HEK293 (cell line): ENCODE measurements around the gene CNNM1.

Experiments
- CTCF ChIA-PET: fragments of 350-600 bp; formaldehyde crosslinking; extraction: SDS; loops from one replicate; lab custom pipeline; 2021; ENCODE audit warnings: antibody characterized with exemption; lab: Yijun Ruan, JAX
- POLR2A ChIA-PET: fragments of 300-600 bp; formaldehyde crosslinking; extraction: SDS; loops from one replicate; lab custom pipeline; 2020; ENCODE audit warnings: antibody characterized with exemption, inconsistent platforms; lab: Yijun Ruan, JAX
- H3K27ac ChIP-seq: fragments of 200-500 bp; sonication (Bioruptor generic); 2 replicates; pipeline ENCODE4 v1.5.1; 2014; ENCODE audit warnings: low read depth, low read length, control low read depth, inconsistent platforms; ENCODE audit errors: extremely low read depth
- H3K36me3 ChIP-seq, 2 experiments: fragments of 200-500 bp in 1 of 2; sonication (Bioruptor generic) in 1 of 2; 1 replicate in 1 of 2; 2 replicates in 1 of 2; pipeline ENCODE4 v1.5.1; 2014 to 2017; ENCODE audit warnings: inconsistent platforms in 2 of 2, low read length in 2 of 2; ENCODE audit not compliant: control insufficient read depth in 2 of 2, insufficient read depth in 1 of 2
- H3K4me1 ChIP-seq: fragments of 200-500 bp; sonication (Bioruptor generic); 2 replicates; pipeline ENCODE4 v1.5.1; 2014; ENCODE audit warnings: mild to moderate bottlenecking, low read length, inconsistent platforms; ENCODE audit not compliant: control insufficient read depth, insufficient read depth
- H3K4me3 ChIP-seq: 2 replicates; pipeline ENCODE4 v1.5.1; 2011; ENCODE audit warnings: low read depth, mild to moderate bottlenecking, control low read depth, low read length, moderate library complexity
- H3K9me3 ChIP-seq: fragments of 200-500 bp; sonication (Bioruptor generic); 2 replicates; pipeline ENCODE4 v1.5.1; 2014; ENCODE audit warnings: low read depth, low read length, inconsistent platforms; ENCODE audit not compliant: control insufficient read depth, insufficient read depth
- IKZF3 ChIP-seq: fragments of 450-650 bp; IDR thresholded peaks from 2 replicates; pipeline ENCODE4 v1.5.0; 2018; ENCODE audit warnings: missing biosample characterization, mild to moderate bottlenecking, missing genetic modification characterization, moderate library complexity
- KLF8 ChIP-seq: fragments of 450-650 bp; formaldehyde crosslinking; IDR thresholded peaks from 2 replicates; pipeline ENCODE4 v1.5.1; 2016; ENCODE audit warnings: missing biosample characterization, missing genetic modification characterization
- MYNN ChIP-seq: fragments of 450-650 bp; formaldehyde crosslinking; IDR thresholded peaks from 2 replicates; pipeline ENCODE4 v1.5.1; 2016; ENCODE audit warnings: missing biosample characterization, missing genetic modification characterization, borderline replicate concordance
- PRDM2 ChIP-seq: fragments of 450-650 bp; formaldehyde crosslinking; IDR thresholded peaks from 2 replicates; pipeline ENCODE4 v1.5.1; 2016; ENCODE audit warnings: missing biosample characterization, missing genetic modification characterization, borderline replicate concordance
- SP7 ChIP-seq: fragments of 450-650 bp; formaldehyde crosslinking; IDR thresholded peaks from 2 replicates; pipeline ENCODE4 v1.5.1; 2016; ENCODE audit warnings: missing biosample characterization, missing genetic modification characterization
- ZBTB20 ChIP-seq: fragments of 450-650 bp; formaldehyde crosslinking; IDR thresholded peaks from 2 replicates; pipeline ENCODE4 v1.5.1; 2016; ENCODE audit warnings: missing biosample characterization, missing genetic modification characterization
- ZIC2 ChIP-seq: fragments of 450-650 bp; formaldehyde crosslinking; IDR thresholded peaks from 2 replicates; pipeline ENCODE4 v1.5.1; 2016; ENCODE audit warnings: missing biosample characterization, missing genetic modification characterization
- ZNF26 ChIP-seq: fragments of 450-650 bp; formaldehyde crosslinking; IDR thresholded peaks from 2 replicates; pipeline ENCODE4 v1.5.1; 2016; ENCODE audit warnings: missing biosample characterization, missing genetic modification characterization
- ZNF302 ChIP-seq: fragments of 450-650 bp; formaldehyde crosslinking; IDR thresholded peaks from 2 replicates; pipeline ENCODE4 v1.5.1; 2016; ENCODE audit warnings: missing biosample characterization, missing genetic modification characterization, low read depth
- ZNF350 ChIP-seq: fragments of 450-650 bp; formaldehyde crosslinking; IDR thresholded peaks from 2 replicates; pipeline ENCODE4 v1.5.0; 2017; ENCODE audit warnings: missing biosample characterization, mild to moderate bottlenecking, missing genetic modification characterization
- ZNF433 ChIP-seq: fragments of 450-650 bp; formaldehyde crosslinking; IDR thresholded peaks from 2 replicates; pipeline ENCODE4 v1.5.1; 2016; ENCODE audit warnings: missing biosample characterization, missing genetic modification characterization, low read depth
- ZNF629 ChIP-seq: fragments of 450-650 bp; formaldehyde crosslinking; IDR thresholded peaks from 2 replicates; pipeline ENCODE4 v1.5.1; 2017; ENCODE audit warnings: missing biosample characterization, missing genetic modification characterization
- ZNF658 ChIP-seq: fragments of 450-650 bp; formaldehyde crosslinking; IDR thresholded peaks from 2 replicates; pipeline ENCODE4; 2016; ENCODE audit warnings: missing biosample characterization, missing genetic modification characterization
- ZNF701 ChIP-seq: fragments of 450-650 bp; formaldehyde crosslinking; IDR thresholded peaks from 2 replicates; pipeline ENCODE4 v1.5.1; 2016; ENCODE audit warnings: missing biosample characterization, missing genetic modification characterization
- ZNF76 ChIP-seq: fragments of 450-650 bp; formaldehyde crosslinking; IDR thresholded peaks from 2 replicates; pipeline ENCODE4; 2016; ENCODE audit warnings: low read depth, missing biosample characterization, missing genetic modification characterization, borderline replicate concordance
- TF ChIP-seq, protein P1 (sequence below): fragments of 450-650 bp; formaldehyde crosslinking; IDR thresholded peaks from 2 replicates; pipeline ENCODE4 v1.5.1; 2016; ENCODE audit warnings: missing biosample characterization, missing genetic modification characterization
- TF ChIP-seq, protein P2 (sequence below): fragments of 450-650 bp; formaldehyde crosslinking; IDR thresholded peaks from 2 replicates; pipeline ENCODE4 v1.5.1; 2016; ENCODE audit warnings: missing biosample characterization, missing genetic modification characterization
- TF ChIP-seq, protein P3 (sequence below): fragments of 450-650 bp; formaldehyde crosslinking; IDR thresholded peaks from 2 replicates; pipeline ENCODE4 v1.5.1; 2017; ENCODE audit warnings: missing biosample characterization, missing genetic modification characterization
- TF ChIP-seq, protein P4 (sequence below): fragments of 450-650 bp; formaldehyde crosslinking; optimal IDR thresholded peaks from 2 replicates; pipeline ENCODE3; 2016; ENCODE audit warnings: missing biosample characterization, mild to moderate bottlenecking, missing genetic modification characterization
- TF ChIP-seq, protein P5 (sequence below): fragments of 450-650 bp; formaldehyde crosslinking; IDR thresholded peaks from 2 replicates; pipeline ENCODE4 v1.5.1; 2016; ENCODE audit warnings: missing biosample characterization, missing genetic modification characterization

The CNNM1 gene

GRCh38 chr10:99431190-99431760 is 102.1 kb downstream of the CNNM1 start:
- peak overlapping the region; percentile 63 for H3K4me3 ChIP-seq
- H3K9me3 ChIP-seq: no peaks in the 10 kb centered on the region
- peaks cover 9% of the 10 kb centered on the region; the same call in 1 of the 2 replicates for H3K4me1 ChIP-seq
- POLR2A ChIA-PET: interaction anchor here (0.5 to 2.1 kb wide), 15 partner anchors 8 to 826 kb away, joined by 3 to 20 read pairs (median 5); partner anchors contain the start of genes COX15, CUTC, ENTPD7 and SLC25A28
- peaks cover 0 to 14% of the 10 kb centered on the region in 2 experiments; a peak in 1 of 3 replicates for H3K36me3 ChIP-seq
- CTCF ChIA-PET: interaction anchor here (0.6 to 2.2 kb wide), 3 partner anchors 9 to 181 kb away, joined by 3 to 7 read pairs (median 6); no protein-coding TSS in a partner anchor
- H3K27ac ChIP-seq: peak overlapping the region; percentile 69
- TF ChIP-seq, protein P1, sequence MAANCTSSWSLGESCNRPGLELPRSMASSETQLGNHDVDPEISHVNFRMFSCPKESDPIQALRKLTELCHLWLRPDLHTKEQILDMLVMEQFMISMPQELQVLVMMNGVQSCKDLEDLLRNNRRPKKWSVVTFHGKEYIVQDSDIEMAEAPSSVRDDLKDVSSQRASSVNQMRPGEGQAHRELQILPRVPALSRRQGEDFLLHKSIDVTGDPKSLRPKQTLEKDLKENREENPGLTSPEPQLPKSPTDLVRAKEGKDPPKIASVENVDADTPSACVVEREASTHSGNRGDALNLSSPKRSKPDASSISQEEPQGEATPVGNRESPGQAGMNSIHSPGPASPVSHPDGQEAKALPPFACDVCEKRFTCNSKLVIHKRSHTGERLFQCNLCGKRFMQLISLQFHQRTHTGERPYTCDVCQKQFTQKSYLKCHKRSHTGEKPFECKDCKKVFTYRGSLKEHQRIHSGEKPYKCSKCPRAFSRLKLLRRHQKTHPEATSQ (tag by site-specific recombination): no peak
- peak; percentile 35; the same call in 1 of the 2 replicates for TF ChIP-seq ZBTB20 (tag by site-specific recombination)
- no peak for TF ChIP-seq PRDM2
- TF ChIP-seq, protein P2, sequence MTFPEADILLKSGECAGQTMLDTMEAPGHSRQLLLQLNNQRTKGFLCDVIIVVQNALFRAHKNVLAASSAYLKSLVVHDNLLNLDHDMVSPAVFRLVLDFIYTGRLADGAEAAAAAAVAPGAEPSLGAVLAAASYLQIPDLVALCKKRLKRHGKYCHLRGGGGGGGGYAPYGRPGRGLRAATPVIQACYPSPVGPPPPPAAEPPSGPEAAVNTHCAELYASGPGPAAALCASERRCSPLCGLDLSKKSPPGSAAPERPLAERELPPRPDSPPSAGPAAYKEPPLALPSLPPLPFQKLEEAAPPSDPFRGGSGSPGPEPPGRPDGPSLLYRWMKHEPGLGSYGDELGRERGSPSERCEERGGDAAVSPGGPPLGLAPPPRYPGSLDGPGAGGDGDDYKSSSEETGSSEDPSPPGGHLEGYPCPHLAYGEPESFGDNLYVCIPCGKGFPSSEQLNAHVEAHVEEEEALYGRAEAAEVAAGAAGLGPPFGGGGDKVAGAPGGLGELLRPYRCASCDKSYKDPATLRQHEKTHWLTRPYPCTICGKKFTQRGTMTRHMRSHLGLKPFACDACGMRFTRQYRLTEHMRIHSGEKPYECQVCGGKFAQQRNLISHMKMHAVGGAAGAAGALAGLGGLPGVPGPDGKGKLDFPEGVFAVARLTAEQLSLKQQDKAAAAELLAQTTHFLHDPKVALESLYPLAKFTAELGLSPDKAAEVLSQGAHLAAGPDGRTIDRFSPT (tag by site-specific recombination): no peak
- TF ChIP-seq, protein P3, sequence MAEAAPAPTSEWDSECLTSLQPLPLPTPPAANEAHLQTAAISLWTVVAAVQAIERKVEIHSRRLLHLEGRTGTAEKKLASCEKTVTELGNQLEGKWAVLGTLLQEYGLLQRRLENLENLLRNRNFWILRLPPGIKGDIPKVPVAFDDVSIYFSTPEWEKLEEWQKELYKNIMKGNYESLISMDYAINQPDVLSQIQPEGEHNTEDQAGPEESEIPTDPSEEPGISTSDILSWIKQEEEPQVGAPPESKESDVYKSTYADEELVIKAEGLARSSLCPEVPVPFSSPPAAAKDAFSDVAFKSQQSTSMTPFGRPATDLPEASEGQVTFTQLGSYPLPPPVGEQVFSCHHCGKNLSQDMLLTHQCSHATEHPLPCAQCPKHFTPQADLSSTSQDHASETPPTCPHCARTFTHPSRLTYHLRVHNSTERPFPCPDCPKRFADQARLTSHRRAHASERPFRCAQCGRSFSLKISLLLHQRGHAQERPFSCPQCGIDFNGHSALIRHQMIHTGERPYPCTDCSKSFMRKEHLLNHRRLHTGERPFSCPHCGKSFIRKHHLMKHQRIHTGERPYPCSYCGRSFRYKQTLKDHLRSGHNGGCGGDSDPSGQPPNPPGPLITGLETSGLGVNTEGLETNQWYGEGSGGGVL: 0 out of 2 replicates have a peak, but pooled peaks have one; percentile 11
- TF ChIP-seq ZNF629 (tag by site-specific recombination): no peak
- TF ChIP-seq ZNF658: no peak
- TF ChIP-seq, protein P4, sequence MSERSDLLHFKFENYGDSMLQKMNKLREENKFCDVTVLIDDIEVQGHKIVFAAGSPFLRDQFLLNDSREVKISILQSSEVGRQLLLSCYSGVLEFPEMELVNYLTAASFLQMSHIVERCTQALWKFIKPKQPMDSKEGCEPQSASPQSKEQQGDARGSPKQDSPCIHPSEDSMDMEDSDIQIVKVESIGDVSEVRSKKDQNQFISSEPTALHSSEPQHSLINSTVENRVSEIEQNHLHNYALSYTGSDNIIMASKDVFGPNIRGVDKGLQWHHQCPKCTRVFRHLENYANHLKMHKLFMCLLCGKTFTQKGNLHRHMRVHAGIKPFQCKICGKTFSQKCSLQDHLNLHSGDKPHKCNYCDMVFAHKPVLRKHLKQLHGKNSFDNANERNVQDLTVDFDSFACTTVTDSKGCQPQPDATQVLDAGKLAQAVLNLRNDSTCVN (tag by site-specific recombination): peak; percentile 50
- TF ChIP-seq, protein P5, sequence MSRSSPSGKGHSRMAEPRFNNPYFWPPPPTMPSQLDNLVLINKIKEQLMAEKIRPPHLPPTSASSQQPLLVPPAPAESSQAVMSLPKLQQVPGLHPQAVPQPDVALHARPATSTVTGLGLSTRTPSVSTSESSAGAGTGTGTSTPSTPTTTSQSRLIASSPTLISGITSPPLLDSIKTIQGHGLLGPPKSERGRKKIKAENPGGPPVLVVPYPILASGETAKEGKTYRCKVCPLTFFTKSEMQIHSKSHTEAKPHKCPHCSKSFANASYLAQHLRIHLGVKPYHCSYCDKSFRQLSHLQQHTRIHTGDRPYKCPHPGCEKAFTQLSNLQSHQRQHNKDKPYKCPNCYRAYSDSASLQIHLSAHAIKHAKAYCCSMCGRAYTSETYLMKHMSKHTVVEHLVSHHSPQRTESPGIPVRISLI (tag by site-specific recombination): no peak
- no peak for TF ChIP-seq ZNF701 (tag by site-specific recombination)
- no peak for TF ChIP-seq ZIC2 (tag by site-specific recombination)
- TF ChIP-seq ZNF433 (tag by site-specific recombination): no peak
- TF ChIP-seq ZNF350 (tag by site-specific recombination): no peak
- 0 out of 2 replicates have a peak, but pooled peaks have one; percentile 9 for TF ChIP-seq KLF8 (tag by site-specific recombination)
- peak; percentile 88; the same call in 1 of the 2 replicates for TF ChIP-seq ZNF76 (tag by site-specific recombination)
- no peak for TF ChIP-seq ZNF302 (tag by site-specific recombination)
- peak; percentile 6; the same call in 1 of the 2 replicates for TF ChIP-seq IKZF3 (tag by site-specific recombination)
- no peak for TF ChIP-seq MYNN (tag by site-specific recombination)
- no peak for TF ChIP-seq ZNF26 (tag by site-specific recombination)
- no peak for TF ChIP-seq SP7 (tag by site-specific recombination)
